NCI-H1694 (cell line): ENCODE measurements around the gene NSUN2.

Experiments used
- DNase-seq: peaks from one replicate; lab custom pipeline; 2025; lab: John Stamatoyannopoulos, UW

Gene NSUN2

DNA sequence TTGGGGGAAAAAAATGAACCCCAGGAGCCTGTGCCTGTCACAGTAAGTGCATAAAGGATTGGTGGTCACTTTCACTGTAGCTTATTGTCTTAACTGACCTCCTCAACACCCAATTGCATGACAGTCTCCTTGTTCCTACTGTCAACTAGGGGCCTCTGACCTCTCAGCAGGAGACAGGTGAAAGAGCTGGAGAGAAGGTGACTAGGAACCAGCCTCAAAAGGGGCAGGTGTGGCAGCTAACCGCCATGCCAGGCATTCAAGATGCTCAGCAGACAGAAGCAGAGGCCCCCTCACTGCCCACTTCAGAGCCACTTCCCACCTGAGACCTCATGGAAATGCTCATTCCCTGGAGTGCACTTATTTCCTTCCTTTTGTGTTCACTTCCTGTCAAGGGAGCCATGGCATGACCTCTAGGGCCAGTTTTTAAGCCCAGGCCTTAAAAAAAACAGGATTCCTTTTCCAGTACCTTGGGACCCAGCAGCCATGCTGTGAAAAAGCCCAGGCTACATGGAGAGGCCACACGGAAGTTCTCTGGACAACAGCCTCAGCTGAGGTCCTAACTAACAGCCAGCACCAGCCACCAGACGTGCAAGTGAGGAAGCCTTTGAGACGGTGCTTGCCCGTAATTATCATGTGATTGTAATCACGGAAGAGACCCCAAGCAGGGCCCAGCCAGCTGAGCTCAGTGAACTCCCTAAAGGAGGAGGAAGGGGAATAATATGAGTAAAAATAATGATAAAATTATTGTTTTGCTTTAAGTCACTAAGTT lies 74.9 kb downstream of the NSUN2 start:
- DNase-seq, result no peak

GRCh38 chr5:6556802-6557102 lies 76.1 kb downstream of the NSUN2 start:
- no peak for DNase-seq

GRCh38 chr5:6556089-6556801 lies 76.6 kb downstream of the NSUN2 start:
- DNase-seq, result no peak

GRCh38 chr5:6554812-6555211 lies 78.0 kb downstream of the NSUN2 start:
- no peak for DNase-seq

- no peak for DNase-seq
Observed at GRCh38 chr5:6553972-6554371, 78.9 kb downstream of the NSUN2 start.

DNA sequence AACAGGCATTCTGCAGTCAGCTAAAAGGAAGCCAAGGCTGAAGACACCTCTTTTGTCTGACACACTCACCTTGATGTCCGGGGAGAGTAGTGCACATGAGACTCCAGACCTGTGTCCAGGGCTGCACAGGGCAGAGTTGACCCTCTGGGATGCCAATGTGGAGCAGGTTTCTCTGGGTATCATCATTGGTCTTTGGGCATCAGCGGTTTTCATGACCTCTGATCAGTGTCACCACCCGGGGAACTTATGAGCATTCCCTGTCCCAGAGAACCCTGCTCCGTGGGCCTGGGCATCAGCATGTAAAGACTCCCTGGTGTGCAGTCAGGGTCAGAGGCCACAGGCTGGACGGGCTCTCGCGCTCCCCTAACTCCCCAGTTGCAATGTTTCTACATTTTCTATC lies 80.2 kb downstream of the NSUN2 start:
- no peak for DNase-seq

DNA sequence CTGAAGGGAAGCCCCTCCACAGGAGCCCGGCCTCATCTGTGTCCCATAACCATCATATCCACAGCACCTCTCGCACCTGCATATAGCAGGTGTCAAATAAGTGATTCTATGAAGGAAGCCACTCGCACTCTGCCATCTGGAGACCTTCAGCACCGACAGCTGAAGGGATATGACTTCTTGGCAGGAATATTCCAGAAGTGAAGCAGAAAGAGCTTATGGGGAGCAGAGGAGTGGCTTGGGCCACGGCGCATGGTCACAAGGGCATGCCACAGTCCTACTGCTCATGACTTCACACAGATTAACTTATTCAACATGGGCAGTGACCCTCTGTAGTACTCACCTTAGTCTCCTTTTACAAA lies 80.9 kb downstream of the NSUN2 start:
- DNase-seq, result no peak

GRCh38 chr5:6551287-6551954 lies 81.4 kb downstream of the NSUN2 start:
- DNase-seq, result no peak

DNA sequence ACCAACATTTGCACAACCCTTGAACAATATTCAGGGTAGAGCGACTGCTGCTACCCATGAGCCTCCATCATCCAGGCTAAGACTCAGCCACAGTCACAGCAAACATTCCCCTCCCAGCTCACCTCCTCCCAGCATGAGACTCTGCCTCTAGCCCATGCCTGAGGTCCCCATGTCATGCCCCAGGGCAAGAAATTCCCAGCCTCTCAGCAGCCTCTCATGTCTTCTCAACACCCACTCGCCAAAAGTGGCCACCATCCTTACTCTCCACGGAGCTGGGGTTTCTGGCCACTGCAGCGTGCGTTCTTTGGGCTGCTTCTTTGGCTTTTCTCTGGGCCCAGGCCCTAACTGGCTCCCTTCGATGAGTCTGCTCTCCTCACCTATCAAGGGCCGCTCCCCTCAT lies 82.2 kb downstream of the NSUN2 start:
- DNase-seq, result no peak
